Neutrophil (primary cell): Measurements from ENCODE around the gene NSUN6.

Source experiments
- H3K27ac ChIP-seq: fragments of 200-600 bp; sonication (generic); 2 replicates; pipeline ENCODE4 v1.5.1; 2016; ENCODE audit warnings: mild to moderate bottlenecking, moderate library complexity
- H3K27me3 ChIP-seq: fragments of 200-600 bp; sonication (generic); 2 replicates; pipeline ENCODE4 v1.6.0; 2016; ENCODE audit warnings: mild to moderate bottlenecking
- H3K36me3 ChIP-seq: fragments of 200-600 bp; sonication (generic); 2 replicates; pipeline ENCODE4 v1.5.1; 2017
- H3K4me1 ChIP-seq, 2 experiments: fragments of 200-600 bp in 1 of 2; sonication (generic) in 1 of 2; 1 replicate in 1 of 2; 2 replicates in 1 of 2; pipeline versions ENCODE4 v1.5.1 to v1.6.1; 2013 to 2016; ENCODE audit warnings: low read depth in 1 of 2, low read length in 1 of 2, mild to moderate bottlenecking in 1 of 2, moderate library complexity in 1 of 2; ENCODE audit not compliant: control insufficient read depth in 1 of 2, insufficient read depth in 1 of 2
- H3K4me3 ChIP-seq, 2 experiments: fragments of 200-600 bp in 1 of 2; sonication (generic) in 1 of 2; 1 replicate in 1 of 2; 2 replicates in 1 of 2; pipeline ENCODE4 v1.5.1; 2013 to 2016; ENCODE audit warnings: low read depth in 1 of 2, low read length in 1 of 2, mild to moderate bottlenecking in 1 of 2, moderate library complexity in 1 of 2
- H3K9me3 ChIP-seq: fragments of 200-600 bp; sonication (generic); 2 replicates; pipeline ENCODE4 v1.5.1; 2016
- CTCF ChIP-seq: fragments of 200-600 bp; sonication (generic); IDR thresholded peaks from 2 replicates; pipeline ENCODE4 v1.5.1; 2016; ENCODE audit warnings: antibody characterized with exemption

The NSUN6 gene

GRCh38 chr10:18527687-18528086 is 123.7 kb downstream of the NSUN6 start:
- no peaks in the 10 kb centered on the region for H3K36me3 ChIP-seq
- no peak overlapping the region for H3K27ac ChIP-seq
- H3K4me1 ChIP-seq = no peaks in the 10 kb centered on the region
- no peaks in the 10 kb centered on the region for H3K9me3 ChIP-seq
- no peaks in the 10 kb centered on the region for H3K27me3 ChIP-seq
- TF ChIP-seq CTCF = no peak
- no peak overlapping the region for H3K4me3 ChIP-seq

GRCh38 chr10:18523858-18524257 is 127.5 kb downstream of the NSUN6 start:
- Histone ChIP-seq H3K27ac (no peak overlapping the region), H3K4me3 (no peak overlapping the region), H3K4me1 (no peaks in the 10 kb centered on the region), H3K27me3 (no peaks in the 10 kb centered on the region), H3K36me3 (no peaks in the 10 kb centered on the region), H3K9me3 (no peaks in the 10 kb centered on the region)
- no peak for TF ChIP-seq CTCF

GRCh38 chr10:18523025-18523424 is 128.4 kb downstream of the NSUN6 start:
- TF ChIP-seq CTCF = no peak
- no peaks in the 10 kb centered on the region for H3K4me1 ChIP-seq
- no peaks in the 10 kb centered on the region for H3K36me3 ChIP-seq
- no peak overlapping the region for H3K27ac ChIP-seq
- H3K9me3 ChIP-seq = no peaks in the 10 kb centered on the region
- H3K4me3 ChIP-seq = no peak overlapping the region
- no peaks in the 10 kb centered on the region for H3K27me3 ChIP-seq

GRCh38 chr10:18516851-18517250 is 134.5 kb downstream of the NSUN6 start:
- Histone ChIP-seq H3K4me3 (no peak overlapping the region), H3K36me3 (no peaks in the 10 kb centered on the region), H3K9me3 (no peaks in the 10 kb centered on the region), H3K4me1 (no peaks in the 10 kb centered on the region), H3K27ac (no peak overlapping the region), H3K27me3 (no peaks in the 10 kb centered on the region)
- TF ChIP-seq CTCF = no peak

GRCh38 chr10:18514537-18514936 is 136.8 kb downstream of the NSUN6 start:
- Histone ChIP-seq H3K4me3 (no peak overlapping the region), H3K9me3 (no peaks in the 10 kb centered on the region), H3K27me3 (no peaks in the 10 kb centered on the region), H3K4me1 (no peaks in the 10 kb centered on the region), H3K27ac (no peak overlapping the region), H3K36me3 (no peaks in the 10 kb centered on the region)
- no peak for TF ChIP-seq CTCF

- no peaks in the 10 kb centered on the region for H3K9me3 ChIP-seq
- TF ChIP-seq CTCF = no peak
- no peaks in the 10 kb centered on the region for H3K36me3 ChIP-seq
- no peaks in the 10 kb centered on the region for H3K27me3 ChIP-seq
- no peak overlapping the region for H3K4me3 ChIP-seq
- no peaks in the 10 kb centered on the region for H3K4me1 ChIP-seq
- H3K27ac ChIP-seq = no peak overlapping the region
Observed at GRCh38 chr10:18508587-18508986, 142.8 kb downstream of the NSUN6 start.
